GM19372 (cell line): Measurements from ENCODE around the gene MTFR2.

Source experiments
- ATAC-seq: cut with Tn5 transposase; IDR thresholded peaks from one replicate; pipeline ENCODE4 v1.9.1; 2021; ENCODE audit warnings: mild to moderate bottlenecking, low read depth, moderate library complexity; ENCODE audit not compliant: unreplicated experiment

Gene MTFR2

GRCh38 chr6:136191606-136192312 lies 58.4 kb downstream of the MTFR2 start:
- ATAC-seq: no peak

GRCh38 chr6:136189104-136189503 lies 61.0 kb downstream of the MTFR2 start:
- ATAC-seq: no peak

- ATAC-seq: no peak
Measured at GRCh38 chr6:136188486-136188885, 61.6 kb downstream of the MTFR2 start.

- no peak for ATAC-seq
Measured at GRCh38 chr6:136186363-136186762, 63.7 kb downstream of the MTFR2 start.

DNA sequence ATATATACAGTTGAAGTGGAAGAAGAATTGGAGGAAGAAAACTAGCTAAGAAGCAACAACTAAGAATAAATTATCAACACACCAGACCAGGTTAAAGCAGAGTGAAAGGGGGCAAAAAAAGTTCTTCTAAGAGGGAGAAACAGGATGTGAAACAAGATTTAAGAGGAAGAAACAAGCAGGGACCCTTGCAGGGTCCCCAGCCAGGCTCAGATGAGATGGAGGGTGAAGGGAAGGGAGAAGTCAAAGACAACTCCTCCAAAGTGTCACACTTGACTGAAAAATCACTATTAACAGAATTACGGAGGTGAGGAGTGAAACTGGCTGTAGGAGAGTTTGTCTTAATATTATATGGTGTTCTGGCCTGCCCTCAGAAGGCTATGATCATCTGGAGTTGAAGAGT lies 65.4 kb downstream of the MTFR2 start:
- no peak for ATAC-seq

DNA sequence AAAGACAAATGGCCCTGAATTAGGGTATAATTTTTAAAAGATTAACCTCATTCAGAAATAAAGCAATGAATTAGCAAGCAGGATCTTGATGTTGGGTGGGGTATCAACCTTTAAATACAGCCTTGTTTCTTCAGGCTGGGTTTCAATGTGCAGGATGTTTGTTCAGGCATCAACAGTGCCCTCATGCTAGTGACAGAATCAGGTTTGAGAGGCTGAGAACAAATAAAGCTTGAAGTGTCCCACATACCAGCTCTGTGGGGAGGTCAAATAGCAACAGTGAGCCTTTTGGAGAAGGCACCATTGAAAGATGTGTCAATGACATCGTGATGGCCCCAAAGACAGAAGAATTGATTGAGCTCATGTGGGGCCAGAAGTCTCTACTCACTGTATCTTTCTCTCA lies 68.2 kb downstream of the MTFR2 start:
- no peak for ATAC-seq

DNA sequence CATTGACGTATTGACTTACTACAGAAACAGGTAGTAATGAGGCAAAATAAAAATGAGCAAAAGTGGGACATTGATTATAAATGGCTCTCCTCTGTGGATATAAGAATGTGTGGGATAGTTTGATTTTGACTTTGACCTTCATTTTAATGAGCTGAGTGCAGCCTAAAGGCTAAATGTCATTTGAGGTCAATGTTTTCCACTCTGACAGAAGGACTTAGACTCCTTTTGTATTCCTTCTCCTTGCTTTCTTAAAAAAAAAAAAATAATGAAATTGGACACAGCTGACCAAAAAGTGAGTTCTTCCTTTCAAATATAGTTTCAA lies 68.6 kb downstream of the MTFR2 start:
- ATAC-seq: no peak
